Sigmoid colon (tissue), 7 donors: ENCODE results near the gene LEKR1. TPM values are rescaled to one million over a fixed set of nuclear protein-coding genes. Genes with fewer than 3 reads are reported as not detected.

Source experiments
- DNase-seq: peaks from one replicate; pipeline ENCODE4 v3.0.0-alpha.2; 2019
- H3K27ac ChIP-seq, 4 donors: fragments of 200-600 bp; sonication (generic); one replicate each; pipeline ENCODE4 v1.5.1; 2016 to 2019; ENCODE audit warnings: mild to moderate bottlenecking in 1 of 4
- H3K27me3 ChIP-seq, 3 donors: fragments of 200-600 bp; sonication (generic); one replicate each; pipeline ENCODE4 v1.5.1; 2019; ENCODE audit warnings: mild to moderate bottlenecking in 1 of 3
- H3K36me3 ChIP-seq, 4 donors: fragments of 200-600 bp; sonication (generic); one replicate each; pipeline ENCODE4 v1.5.1; 2016 to 2019
- H3K4me1 ChIP-seq, 4 donors: fragments of 200-600 bp; sonication (generic); one replicate each; pipeline ENCODE4 v1.5.1; 2017 to 2019
- H3K4me3 ChIP-seq, 4 donors: fragments of 200-600 bp; sonication (generic); one replicate each; pipeline ENCODE4 v1.5.1; 2017 to 2019; ENCODE audit warnings: mild to moderate bottlenecking in 2 of 4, moderate library complexity in 1 of 4
- H3K9me3 ChIP-seq, 4 donors: fragments of 200-600 bp in 3 of 4; sonication (generic) in 3 of 4; one replicate each; pipeline versions ENCODE4 v1.5.1 to v1.6.1; 2013 to 2019
- CTCF ChIP-seq, 4 experiments: fragments of 450-650 bp in 3 of 4; fragments of 200-600 bp in 1 of 4; IDR thresholded peaks; one replicate each; pipeline ENCODE4 v1.5.1; 2016 to 2019; ENCODE audit warnings: antibody characterized with exemption in 4 of 4, mild to moderate bottlenecking in 3 of 4, moderate library complexity in 2 of 4
- EP300 ChIP-seq, 4 donors: sonication (generic); formaldehyde crosslinking; IDR thresholded peaks; one replicate each; pipeline ENCODE4 v1.6.1; 2017; ENCODE audit warnings: antibody characterized with exemption in 4 of 4
- POLR2A ChIP-seq, 2 donors: fragments of 450-650 bp; IDR thresholded peaks; one replicate each; pipeline ENCODE4 v1.6.1; 2016; ENCODE audit warnings: antibody characterized with exemption in 2 of 2, mild to moderate bottlenecking in 2 of 2, moderate library complexity in 2 of 2
- POLR2AphosphoS5 ChIP-seq, 4 donors: sonication (generic); formaldehyde crosslinking; IDR thresholded peaks; one replicate each; pipeline ENCODE4 v1.6.1; 2017; ENCODE audit warnings: antibody characterized with exemption in 4 of 4
- WGBS, 2 donors: extraction: QIAGEN DNeasy Blood & Tissue Kit; methylation state at CpG; one replicate each; pipeline ENCODE4 v1.1.7; 2013; 5-methylcytosine and 5-hydroxymethylcytosine counted together
- intact Hi-C: fragments of 100-400 bp; cut with DNase I; formaldehyde crosslinking; loops from one replicate; pipeline ENCODE4 v1.15.1; 2023
- polyA plus RNA-seq, 3 donors: library from polyadenylated mRNA; stranded (reverse); fragments of 200-250 nt; gene quantifications; one replicate each; pipeline ENCODE4 v1.2.3, GENCODE V29; 2013
- total RNA-seq, 4 donors: library from RNA; depleted of rRNA; stranded (reverse); fragments of >200 nt; gene quantifications; one replicate each; pipeline ENCODE4 v1.1.0, GENCODE V29; 2016
- donor health status: healthy with polysubstance abuse.
- donor health status: Bipolar disorder and iron deficiency.
- donor health status: healthy.

LEKR1 gene
- total and polyA plus RNA-seq, 7 donors = 0.36 to 1.7 (median 0.70) TPM; not detected in 1

- H3K4me1 ChIP-seq = no peaks in the 10 kb centered on the region
- TF ChIP-seq CTCF (IDR thresholded peaks at IDR 0.05) (no peak), POLR2AphosphoS5 (IDR thresholded peaks at IDR 0.05) (no peak), EP300 (IDR thresholded peaks at IDR 0.05) (no peak), POLR2A (IDR thresholded peaks at IDR 0.05) (no peak)
- no peaks in the 10 kb centered on the region for H3K27me3 ChIP-seq
- 74 to 78% methylated on average over 3 of the region's 3 CpGs for WGBS, 2 donors
- H3K9me3 ChIP-seq = no peaks in the 10 kb centered on the region
- H3K27ac ChIP-seq = no peak overlapping the region
- intact Hi-C loops = no loop called here
- DNase-seq = no peak
- no peaks in the 10 kb centered on the region for H3K36me3 ChIP-seq
- no peak overlapping the region for H3K4me3 ChIP-seq
Measured at GRCh38 chr3:156840826-156841689, 14.9 kb downstream of the LEKR1 start.

GRCh38 chr3:156843071-156843808 lies 17.1 kb downstream of the LEKR1 start:
- no peak overlapping the region for H3K27ac ChIP-seq
- WGBS, 2 donors = 87 to 89% methylated on average over 2 of the region's 2 CpGs
- no peaks in the 10 kb centered on the region for H3K27me3 ChIP-seq
- H3K4me3 ChIP-seq = no peak overlapping the region
- no peaks in the 10 kb centered on the region for H3K36me3 ChIP-seq
- no peak for TF ChIP-seq CTCF (IDR thresholded peaks at IDR 0.05)
- TF ChIP-seq POLR2A (IDR thresholded peaks at IDR 0.05) = no peak
- TF ChIP-seq POLR2AphosphoS5 (IDR thresholded peaks at IDR 0.05) = no peak
- no peak for TF ChIP-seq EP300 (IDR thresholded peaks at IDR 0.05)
- no peak for DNase-seq
- intact Hi-C loops = no loop called here
- no peaks in the 10 kb centered on the region for H3K9me3 ChIP-seq
- H3K4me1 ChIP-seq = no peaks in the 10 kb centered on the region

- no peak overlapping the region for H3K27ac ChIP-seq
- no peaks in the 10 kb centered on the region for H3K36me3 ChIP-seq
- H3K4me3 ChIP-seq = no peak overlapping the region
- intact Hi-C loops = no loop called here
- no peak for DNase-seq
- no peaks in the 10 kb centered on the region for H3K4me1 ChIP-seq
- no peaks in the 10 kb centered on the region for H3K9me3 ChIP-seq
- TF ChIP-seq EP300 (IDR thresholded peaks at IDR 0.05) = no peak
- TF ChIP-seq POLR2AphosphoS5 (IDR thresholded peaks at IDR 0.05) = no peak
- no peak for TF ChIP-seq CTCF (IDR thresholded peaks at IDR 0.05)
- TF ChIP-seq POLR2A (IDR thresholded peaks at IDR 0.05) = no peak
- no peaks in the 10 kb centered on the region for H3K27me3 ChIP-seq
Measured at GRCh38 chr3:156847752-156848448, 21.7 kb downstream of the LEKR1 start.

GRCh38 chr3:156859578-156859977 lies 33.4 kb downstream of the LEKR1 start:
- H3K27ac ChIP-seq = no peak overlapping the region
- WGBS, 2 donors = 71 to 75% methylated on average over 4 of the region's 4 CpGs
- no peak for DNase-seq
- no peak overlapping the region for H3K4me3 ChIP-seq
- TF ChIP-seq POLR2AphosphoS5 (IDR thresholded peaks at IDR 0.05) (no peak), EP300 (IDR thresholded peaks at IDR 0.05) (no peak), POLR2A (IDR thresholded peaks at IDR 0.05) (no peak), CTCF (IDR thresholded peaks at IDR 0.05) (no peak)
- H3K9me3 ChIP-seq = no peaks in the 10 kb centered on the region
- no peaks in the 10 kb centered on the region for H3K27me3 ChIP-seq
- H3K36me3 ChIP-seq = no peaks in the 10 kb centered on the region
- intact Hi-C loops = no loop called here
- no peaks in the 10 kb centered on the region for H3K4me1 ChIP-seq
